SK-N-SH treated with all-trans-retinoic acid at 6 μM for 48 hours (cell line): Measurements from ENCODE around the gene ST3GAL4.

Experiments used
- ARNTL ChIP-seq: fragments of 450-650 bp; formaldehyde crosslinking; IDR thresholded peaks from 2 replicates; pipeline ENCODE4 v1.5.0; 2020; ENCODE audit warnings: low read depth, mild to moderate bottlenecking, moderate library complexity, borderline replicate concordance
- GLIS3 ChIP-seq: fragments of 250-450 bp; sonication (Bioruptor Pico); IDR thresholded peaks from 2 replicates; pipeline ENCODE4 v1.5.0; 2020; ENCODE audit warnings: mild to moderate bottlenecking, moderate library complexity
- TOX ChIP-seq: fragments of 250-450 bp; sonication (Bioruptor Pico); IDR thresholded peaks from 2 replicates; pipeline ENCODE4 v1.8.0; 2021; ENCODE audit warnings: mild to moderate bottlenecking, moderate library complexity, borderline replicate concordance
- TSHZ2 ChIP-seq: fragments of 250-450 bp; sonication (Bioruptor Pico); IDR thresholded peaks from 2 replicates; pipeline ENCODE4 v1.5.0; 2020; ENCODE audit warnings: mild to moderate bottlenecking, moderate library complexity
- ZFP3 ChIP-seq: fragments of 250-450 bp; sonication (Bioruptor Pico); IDR thresholded peaks from 2 replicates; pipeline ENCODE4 v1.5.0; 2020; ENCODE audit warnings: mild to moderate bottlenecking, moderate library complexity
- ZFP30 ChIP-seq: fragments of 450-650 bp; formaldehyde crosslinking; IDR thresholded peaks from 2 replicates; pipeline ENCODE4 v1.5.0; 2022; ENCODE audit warnings: mild to moderate bottlenecking, moderate library complexity
- ZNF8 ChIP-seq: fragments of 450-650 bp; formaldehyde crosslinking; IDR thresholded peaks from 2 replicates; pipeline ENCODE4 v1.5.0; 2020; ENCODE audit warnings: mild to moderate bottlenecking, moderate library complexity
- TF ChIP-seq, protein P1 (sequence below): fragments of 250-450 bp; sonication (Bioruptor Pico); IDR thresholded peaks from 2 replicates; pipeline ENCODE4 v1.8.0; 2020; ENCODE audit warnings: mild to moderate bottlenecking, moderate library complexity, borderline replicate concordance

DNA sequence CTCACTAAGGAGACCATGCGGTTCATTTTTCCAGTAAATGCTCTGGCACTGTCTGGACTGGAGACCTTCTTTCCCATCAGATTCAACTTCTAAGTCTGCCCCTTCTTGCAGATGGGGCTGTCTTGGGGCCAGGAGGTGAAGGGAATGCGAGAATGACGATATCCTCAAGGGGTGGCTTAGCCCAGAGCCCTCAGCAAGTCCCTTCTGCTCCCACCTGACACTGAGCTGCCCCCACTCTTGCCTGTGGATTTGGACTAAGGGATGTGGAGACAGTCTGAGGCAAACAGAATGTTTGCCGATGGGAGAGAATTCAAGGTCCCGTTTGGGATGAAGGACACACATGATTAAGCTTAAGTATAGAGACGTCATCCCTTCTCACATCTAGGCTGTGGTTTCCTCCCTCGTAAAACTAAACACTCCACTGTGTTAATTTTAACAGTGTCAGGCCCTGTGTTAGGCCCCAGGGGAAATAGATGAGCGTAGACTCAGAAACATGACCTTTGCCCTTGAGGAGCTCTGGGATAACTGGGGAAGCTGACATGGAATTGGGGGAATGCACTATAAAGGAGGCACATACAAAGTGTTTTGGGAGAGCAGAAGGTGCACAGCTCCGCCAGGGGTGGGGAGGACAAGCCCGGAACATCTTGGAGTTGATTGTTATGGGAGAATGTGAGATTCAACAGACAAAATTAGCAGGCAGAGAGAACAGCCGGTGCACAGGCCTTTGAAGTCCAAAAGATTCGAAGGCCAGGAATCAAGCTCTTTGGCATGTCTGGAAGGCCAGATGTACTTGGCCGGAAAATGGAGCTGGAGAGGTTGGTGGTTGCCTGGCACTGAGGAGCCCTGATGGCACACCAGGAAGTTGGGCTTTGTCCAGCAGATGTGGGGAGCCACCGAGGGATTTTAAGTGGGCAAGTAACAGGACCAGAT lies 71.6 kb downstream of the ST3GAL4 start:
- TF ChIP-seq ZFP3 (no peak), GLIS3 (no peak), TOX (CRISPR knock-in tag) (no peak), ARNTL (CRISPR knock-in tag) (no peak), TSHZ2 (CRISPR knock-in tag) (no peak), ZNF8 (CRISPR knock-in tag) (no peak), ZFP30 (no peak)
- TF ChIP-seq, protein P1, sequence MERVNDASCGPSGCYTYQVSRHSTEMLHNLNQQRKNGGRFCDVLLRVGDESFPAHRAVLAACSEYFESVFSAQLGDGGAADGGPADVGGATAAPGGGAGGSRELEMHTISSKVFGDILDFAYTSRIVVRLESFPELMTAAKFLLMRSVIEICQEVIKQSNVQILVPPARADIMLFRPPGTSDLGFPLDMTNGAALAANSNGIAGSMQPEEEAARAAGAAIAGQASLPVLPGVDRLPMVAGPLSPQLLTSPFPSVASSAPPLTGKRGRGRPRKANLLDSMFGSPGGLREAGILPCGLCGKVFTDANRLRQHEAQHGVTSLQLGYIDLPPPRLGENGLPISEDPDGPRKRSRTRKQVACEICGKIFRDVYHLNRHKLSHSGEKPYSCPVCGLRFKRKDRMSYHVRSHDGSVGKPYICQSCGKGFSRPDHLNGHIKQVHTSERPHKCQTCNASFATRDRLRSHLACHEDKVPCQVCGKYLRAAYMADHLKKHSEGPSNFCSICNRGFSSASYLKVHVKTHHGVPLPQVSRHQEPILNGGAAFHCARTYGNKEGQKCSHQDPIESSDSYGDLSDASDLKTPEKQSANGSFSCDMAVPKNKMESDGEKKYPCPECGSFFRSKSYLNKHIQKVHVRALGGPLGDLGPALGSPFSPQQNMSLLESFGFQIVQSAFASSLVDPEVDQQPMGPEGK (CRISPR knock-in tag), result no peak
